Astrocyte (in vitro differentiated cells and primary cell): ENCODE data around the gene CIROP. TPM values are rescaled to one million over a fixed set of nuclear protein-coding genes. Genes with fewer than 3 reads are reported as not detected.

Experiments used
- DNase-seq: peaks from one replicate; pipeline ENCODE4 v3.0.0-alpha.2; 2010; ENCODE audit warnings: low read depth
- FAIRE-seq: peaks from 2 replicates; lab custom pipeline; 2011; peaks lifted over from hg19 to GRCh38; lab: Jason Lieb, UNC
- H2AFZ ChIP-seq: 2 replicates; pipeline ENCODE4 v1.6.0; 2012; ENCODE audit warnings: low read depth, low read length, inconsistent platforms
- H3K27ac ChIP-seq: 2 replicates; pipeline ENCODE4 v1.5.1; 2011; ENCODE audit warnings: low read depth, low read length, inconsistent platforms
- H3K27me3 ChIP-seq: 2 replicates; pipeline ENCODE4 v1.6.0; 2011; ENCODE audit warnings: low read length, inconsistent platforms; ENCODE audit not compliant: insufficient read depth
- H3K36me3 ChIP-seq: 2 replicates; pipeline ENCODE4 v1.5.1; 2011; ENCODE audit warnings: low read length, inconsistent platforms; ENCODE audit not compliant: insufficient read depth
- H3K4me1 ChIP-seq: 2 replicates; pipeline ENCODE4 v1.5.1; 2011; ENCODE audit warnings: low read length, inconsistent platforms; ENCODE audit not compliant: insufficient read depth
- H3K4me2 ChIP-seq: 2 replicates; pipeline ENCODE4 v1.6.0; 2012; ENCODE audit warnings: low read length, inconsistent platforms
- H3K4me3 ChIP-seq: 2 replicates; pipeline ENCODE4 v1.5.1; 2011; ENCODE audit warnings: low read depth, mild to moderate bottlenecking, low read length, inconsistent platforms; ENCODE audit not compliant: insufficient read depth
- H3K79me2 ChIP-seq: 2 replicates; pipeline ENCODE4 v1.6.0; 2012; ENCODE audit warnings: mild to moderate bottlenecking, low read length, inconsistent platforms; ENCODE audit not compliant: insufficient read depth
- H3K9ac ChIP-seq: 2 replicates; pipeline ENCODE4 v1.6.0; 2012; ENCODE audit warnings: mild to moderate bottlenecking, low read length, inconsistent platforms
- H3K9me3 ChIP-seq: 2 replicates; pipeline ENCODE4 v1.5.1; 2012; ENCODE audit warnings: low read depth, mild to moderate bottlenecking, low read length, inconsistent platforms; ENCODE audit not compliant: insufficient read depth
- H4K20me1 ChIP-seq: 2 replicates; pipeline ENCODE4 v1.6.0; 2012; ENCODE audit warnings: low read length, inconsistent platforms; ENCODE audit not compliant: insufficient read depth
- H3K27ac Mint-ChIP-seq: one replicate; pipeline ENCODE4 v1.8.0; 2021; ENCODE audit warnings: mild to moderate bottlenecking, mixed read lengths; ENCODE audit not compliant: unreplicated experiment
- H3K27me3 Mint-ChIP-seq: one replicate; pipeline ENCODE4 v1.8.0; 2021; ENCODE audit warnings: low read depth, mixed read lengths; ENCODE audit not compliant: unreplicated experiment
- H3K36me3 Mint-ChIP-seq: one replicate; pipeline ENCODE4 v1.8.0; 2021; ENCODE audit warnings: low read depth, mixed read lengths; ENCODE audit not compliant: unreplicated experiment
- H3K4me1 Mint-ChIP-seq: one replicate; pipeline ENCODE4 v1.8.0; 2021; ENCODE audit warnings: low read depth, mixed read lengths; ENCODE audit not compliant: unreplicated experiment
- H3K4me3 Mint-ChIP-seq: one replicate; pipeline ENCODE4 v1.8.0; 2021; ENCODE audit warnings: mild to moderate bottlenecking, moderate library complexity, mixed read lengths; ENCODE audit not compliant: unreplicated experiment
- H3K9me3 Mint-ChIP-seq: one replicate; pipeline ENCODE4 v1.8.0; 2021; ENCODE audit warnings: mild to moderate bottlenecking, mixed read lengths; ENCODE audit not compliant: unreplicated experiment
- CTCF ChIP-seq: IDR thresholded peaks from 2 replicates; pipeline ENCODE4 v1.5.1; 2011; ENCODE audit warnings: low read depth, mild to moderate bottlenecking, inconsistent platforms, low read length, moderate library complexity; ENCODE audit not compliant: insufficient read depth
- EZH2 ChIP-seq: IDR thresholded peaks from 2 replicates; pipeline ENCODE4 v1.6.1; 2012; ENCODE audit warnings: mild to moderate bottlenecking, low read length, inconsistent platforms; ENCODE audit not compliant: insufficient read depth
- total RNA-seq: library from RNA; stranded (reverse); gene quantifications from 2 replicates; pipeline ENCODE4 v1.2.1, GENCODE V29; 2021

CIROP gene
- total RNA-seq, 1 donor from 2014 or later, result not detected

- Histone ChIP-seq H4K20me1 (peaks cover 82% of the 10 kb centered on the region), H3K36me3 (peaks cover 59% of the 10 kb centered on the region), H3K4me3 (no peak overlapping the region), H2AFZ (no peak overlapping the region), H3K4me2 (peak overlapping the region; percentile 30), H3K9me3 (no peaks in the 10 kb centered on the region), H3K4me1 (peaks cover 44% of the 10 kb centered on the region), H3K79me2 (peaks cover 73% of the 10 kb centered on the region), H3K27me3 (no peaks in the 10 kb centered on the region), H3K9ac (peak overlapping the region; percentile 48), H3K27ac (no peak overlapping the region)
- H3K4me3 Mint-ChIP-seq, result no peak overlapping the region
- no peak for FAIRE-seq
- H3K36me3 Mint-ChIP-seq, result peaks cover 25% of the 10 kb centered on the region
- no peaks in the 10 kb centered on the region for H3K9me3 Mint-ChIP-seq
- no peak for DNase-seq
- H3K27ac Mint-ChIP-seq, result peak overlapping the region; percentile 62
- H3K27me3 Mint-ChIP-seq, result no peaks in the 10 kb centered on the region
- peaks cover 46% of the 10 kb centered on the region for H3K4me1 Mint-ChIP-seq
- no peak for TF ChIP-seq CTCF
- TF ChIP-seq EZH2, result no peak
Measured at GRCh38 chr14:23066368-23066767, 38.4 kb downstream of the CIROP start.

- H3K4me1 Mint-ChIP-seq, result peaks cover 36% of the 10 kb centered on the region
- no peak overlapping the region for H3K4me3 Mint-ChIP-seq
- H3K27me3 Mint-ChIP-seq, result no peaks in the 10 kb centered on the region
- H3K27ac ChIP-seq, result no peak overlapping the region
- H3K36me3 Mint-ChIP-seq, result peaks cover 29% of the 10 kb centered on the region
- FAIRE-seq (no peak), DNase-seq (no peak)
- peaks cover 54% of the 10 kb centered on the region for H3K79me2 ChIP-seq
- no peaks in the 10 kb centered on the region for H3K9me3 ChIP-seq
- peak overlapping the region; percentile 85 for H3K27ac Mint-ChIP-seq
- no peak overlapping the region for H2AFZ ChIP-seq
- H3K4me1 ChIP-seq, result peaks cover 28% of the 10 kb centered on the region
- H4K20me1 ChIP-seq, result peaks cover 70% of the 10 kb centered on the region
- H3K4me3 ChIP-seq, result no peak overlapping the region
- no peaks in the 10 kb centered on the region for H3K27me3 ChIP-seq
- H3K36me3 ChIP-seq, result peaks cover 79% of the 10 kb centered on the region
- no peak overlapping the region for H3K4me2 ChIP-seq
- TF ChIP-seq CTCF (no peak), EZH2 (no peak)
- H3K9ac ChIP-seq, result no peak overlapping the region
- no peaks in the 10 kb centered on the region for H3K9me3 Mint-ChIP-seq
Measured at GRCh38 chr14:23063601-23064000, 41.2 kb downstream of the CIROP start.

- H3K4me1 ChIP-seq, result peaks cover 22% of the 10 kb centered on the region
- DNase-seq (peak; percentile 90), FAIRE-seq (peak; percentile 90)
- Mint-ChIP-seq H3K9me3 (no peaks in the 10 kb centered on the region), H3K27me3 (no peaks in the 10 kb centered on the region), H3K27ac (peak overlapping the region; percentile 85), H3K4me1 (peaks cover 38% of the 10 kb centered on the region), H3K36me3 (peaks cover 26% of the 10 kb centered on the region), H3K4me3 (peak overlapping the region; percentile 25)
- H3K79me2 ChIP-seq, result peaks cover 38% of the 10 kb centered on the region
- no peaks in the 10 kb centered on the region for H3K27me3 ChIP-seq
- no peak for TF ChIP-seq CTCF
- no peak for TF ChIP-seq EZH2
- peak overlapping the region; percentile 49 for H3K4me2 ChIP-seq
- peak overlapping the region; percentile 53 for H3K27ac ChIP-seq
- peaks cover 62% of the 10 kb centered on the region for H4K20me1 ChIP-seq
- H3K9ac ChIP-seq, result no peak overlapping the region
- peaks cover 67% of the 10 kb centered on the region for H3K36me3 ChIP-seq
- no peak overlapping the region for H3K4me3 ChIP-seq
- H3K9me3 ChIP-seq, result no peaks in the 10 kb centered on the region
- no peak overlapping the region for H2AFZ ChIP-seq
Measured at GRCh38 chr14:23062002-23062401, 42.8 kb downstream of the CIROP start.
